Thoracic aorta (tissue), 2 donors: ENCODE measurements around the gene IQCE. TPM values are rescaled to one million over a fixed set of nuclear protein-coding genes. Genes with fewer than 3 reads are reported as not detected.

Source experiments
- ATAC-seq: fragments of 150-250 bp; one replicate; pipeline ENCODE4 v1.8.0; 2017; ENCODE audit warnings: low read depth; ENCODE audit not compliant: insufficient number of reproducible peaks, low FRiP score
- DNase-seq: peaks from one replicate; pipeline ENCODE4 v3.0.0-alpha.2; 2020; ENCODE audit warnings: low spot score
- H3K27ac ChIP-seq, 2 donors: fragments of 200-600 bp; sonication (generic); 1 replicate in 1 of 2; 2 replicates in 1 of 2; pipeline ENCODE4 v1.5.1; 2016; ENCODE audit warnings: mild to moderate bottlenecking in 2 of 2, moderate library complexity in 2 of 2
- H3K27me3 ChIP-seq: fragments of 200-600 bp; sonication (generic); replicated peaks from 2 replicates; pipeline ENCODE4 v1.6.0; 2016; ENCODE audit warnings: mild to moderate bottlenecking; ENCODE audit not compliant: insufficient read depth
- H3K36me3 ChIP-seq: fragments of 200-600 bp; sonication (generic); one replicate; pipeline ENCODE4 v1.5.1; 2016
- H3K4me1 ChIP-seq, 2 donors: fragments of 200-600 bp; sonication (generic); 1 replicate in 1 of 2; 2 replicates in 1 of 2; pipeline versions ENCODE4 v1.5.1 to v1.6.0; 2016; ENCODE audit warnings: low read depth in 2 of 2, mild to moderate bottlenecking in 1 of 2; ENCODE audit not compliant: control insufficient read depth in 1 of 2
- H3K4me3 ChIP-seq: fragments of 200-600 bp; sonication (generic); 2 replicates; pipeline ENCODE4 v1.5.1; 2016; ENCODE audit warnings: mild to moderate bottlenecking
- H3K9me3 ChIP-seq: fragments of 200-600 bp; sonication (generic); 2 replicates; pipeline ENCODE4 v1.5.1; 2016
- CTCF ChIP-seq: fragments of 200-600 bp; sonication (generic); IDR thresholded peaks from one replicate; pipeline ENCODE4 v1.5.1; 2019; ENCODE audit warnings: antibody characterized with exemption
- total RNA-seq, 2 donors: library from RNA; depleted of rRNA; stranded (reverse); fragments of >200 nt; gene quantifications; one replicate each; pipeline versions ENCODE4 v1.1.0 to v1.2.3, GENCODE V29; 2016

Gene IQCE
- total RNA-seq, 2 donors from 2014 or later = 10.6 to 40.1 TPM

- ATAC-seq = no peak
- Histone ChIP-seq H3K36me3 (peaks cover 9% of the 10 kb centered on the region), H3K9me3 (no peaks in the 10 kb centered on the region), H3K4me3 (no peak overlapping the region), H3K27ac (no peak overlapping the region), H3K27me3 (no peaks in the 10 kb centered on the region), H3K4me1 (peaks cover 3 to 22% of the 10 kb centered on the region in 2 donors)
- no peak for TF ChIP-seq CTCF
- DNase-seq = no peak
Measured at GRCh38 chr7:2601907-2602306, 43.1 kb downstream of the IQCE start.

- no peak overlapping the region for H3K27ac ChIP-seq
- TF ChIP-seq CTCF = no peak
- H3K4me3 ChIP-seq = no peak overlapping the region
- H3K9me3 ChIP-seq = no peaks in the 10 kb centered on the region
- DNase-seq (no peak), ATAC-seq (no peak)
- peaks cover 8 to 28% of the 10 kb centered on the region in 2 donors for H3K4me1 ChIP-seq
- H3K36me3 ChIP-seq = peaks cover 9% of the 10 kb centered on the region
- no peaks in the 10 kb centered on the region for H3K27me3 ChIP-seq
Measured at GRCh38 chr7:2602406-2603043, 43.7 kb downstream of the IQCE start.

- Histone ChIP-seq H3K27ac (no peak overlapping the region), H3K27me3 (no peaks in the 10 kb centered on the region), H3K9me3 (no peaks in the 10 kb centered on the region), H3K4me1 (peaks cover 10 to 34% of the 10 kb centered on the region in 2 donors), H3K4me3 (no peak overlapping the region), H3K36me3 (peaks cover 7% of the 10 kb centered on the region)
- no peak for ATAC-seq
- DNase-seq = no peak
- TF ChIP-seq CTCF = no peak
Measured at GRCh38 chr7:2603044-2603965, 44.5 kb downstream of the IQCE start.

- ATAC-seq = no peak
- no peak for TF ChIP-seq CTCF
- no peak for DNase-seq
- Histone ChIP-seq H3K9me3 (no peaks in the 10 kb centered on the region), H3K4me3 (no peak overlapping the region), H3K27me3 (no peaks in the 10 kb centered on the region), H3K36me3 (no peaks in the 10 kb centered on the region), H3K4me1 (peaks cover 10 to 31% of the 10 kb centered on the region in 2 donors), H3K27ac (no peak overlapping the region)
Measured at GRCh38 chr7:2604608-2605174, 45.9 kb downstream of the IQCE start.
